GM18511 (cell line): ENCODE results near the gene TAPT1.

Source experiments
- ATAC-seq: cut with Tn5 transposase; IDR thresholded peaks from one replicate; pipeline ENCODE4 v1.9.1; 2021; ENCODE audit warnings: mild to moderate bottlenecking, moderate library complexity; ENCODE audit not compliant: unreplicated experiment

Gene TAPT1

GRCh38 chr4:16139066-16139945 lies 87.0 kb downstream of the TAPT1 start:
- no peak for ATAC-seq

- no peak for ATAC-seq
Measured at GRCh38 chr4:16136827-16137226, 89.4 kb downstream of the TAPT1 start.

- ATAC-seq = no peak
Measured at GRCh38 chr4:16136311-16136710, 90.0 kb downstream of the TAPT1 start.

GRCh38 chr4:16133406-16133805 lies 92.9 kb downstream of the TAPT1 start:
- no peak for ATAC-seq

GRCh38 chr4:16131293-16131692 lies 95.0 kb downstream of the TAPT1 start:
- no peak for ATAC-seq

- no peak for ATAC-seq
Measured at GRCh38 chr4:16129336-16129735, 96.9 kb downstream of the TAPT1 start.

- no peak for ATAC-seq
Measured at GRCh38 chr4:16126714-16127113, 99.6 kb downstream of the TAPT1 start.

- ATAC-seq = no peak
Measured at GRCh38 chr4:16125571-16126445, 100.5 kb downstream of the TAPT1 start.

GRCh38 chr4:16124232-16124631 lies 102.0 kb downstream of the TAPT1 start:
- no peak for ATAC-seq

GRCh38 chr4:16123356-16124084 lies 102.8 kb downstream of the TAPT1 start:
- ATAC-seq = no peak

- no peak for ATAC-seq
Measured at GRCh38 chr4:16122784-16123183, 103.5 kb downstream of the TAPT1 start.

GRCh38 chr4:16122308-16122711 lies 104.0 kb downstream of the TAPT1 start:
- no peak for ATAC-seq

- no peak for ATAC-seq
Measured at GRCh38 chr4:16120720-16121119, 105.6 kb downstream of the TAPT1 start.

GRCh38 chr4:16119981-16120380 lies 106.3 kb downstream of the TAPT1 start:
- ATAC-seq = no peak

- no peak for ATAC-seq
Measured at GRCh38 chr4:16118090-16118489, 108.2 kb downstream of the TAPT1 start.

- ATAC-seq = no peak
Measured at GRCh38 chr4:16117164-16117563, 109.1 kb downstream of the TAPT1 start.

- no peak for ATAC-seq
Measured at GRCh38 chr4:16116493-16116990, 109.7 kb downstream of the TAPT1 start.

GRCh38 chr4:16116019-16116418 lies 110.3 kb downstream of the TAPT1 start:
- ATAC-seq = no peak

GRCh38 chr4:16114546-16114945 lies 111.7 kb downstream of the TAPT1 start:
- ATAC-seq = no peak

GRCh38 chr4:16113741-16114140 lies 112.5 kb downstream of the TAPT1 start:
- no peak for ATAC-seq

GRCh38 chr4:16111533-16111932 lies 114.7 kb downstream of the TAPT1 start:
- no peak for ATAC-seq
